Kidney epithelial cell (primary cell): ENCODE data around the gene GNG11. TPM values are rescaled to one million over a fixed set of nuclear protein-coding genes. Genes with fewer than 3 reads are reported as not detected.
A peak's percentile ranks its signal among the peaks of the same experiment; 100 is the strongest.

Experiments used
- DNase-seq: peaks from one replicate; pipeline ENCODE4 v3.0.0-alpha.2; 2010; ENCODE audit warnings: low read depth
- H3K27me3 ChIP-seq: 2 replicates; pipeline ENCODE4 v1.6.0; 2011; ENCODE audit warnings: low read length; ENCODE audit not compliant: control insufficient read depth, insufficient read depth
- H3K36me3 ChIP-seq: 2 replicates; pipeline ENCODE4 v1.5.1; 2011; ENCODE audit warnings: low read length; ENCODE audit not compliant: control insufficient read depth, insufficient read depth
- H3K4me3 ChIP-seq: 2 replicates; pipeline ENCODE4 v1.5.1; 2011; ENCODE audit warnings: low read depth, mild to moderate bottlenecking, control low read depth, low read length
- total RNA-seq: library from RNA; depleted of rRNA; stranded (reverse); fragments of >200 nt; gene quantifications from 2 replicates; pipeline ENCODE4 v1.2.3, GENCODE V29; 2015
- TF ChIP-seq, protein P1 (sequence below): IDR thresholded peaks from 2 replicates; pipeline ENCODE4 v1.5.1; 2011; ENCODE audit warnings: mild to moderate bottlenecking, moderate library complexity, low read length, control low read depth, inconsistent platforms; ENCODE audit not compliant: insufficient read depth, poor library complexity, severe bottlenecking

The GNG11 gene
- total RNA-seq, 1 donor from 2014 or later = 12.6 TPM

DNA sequence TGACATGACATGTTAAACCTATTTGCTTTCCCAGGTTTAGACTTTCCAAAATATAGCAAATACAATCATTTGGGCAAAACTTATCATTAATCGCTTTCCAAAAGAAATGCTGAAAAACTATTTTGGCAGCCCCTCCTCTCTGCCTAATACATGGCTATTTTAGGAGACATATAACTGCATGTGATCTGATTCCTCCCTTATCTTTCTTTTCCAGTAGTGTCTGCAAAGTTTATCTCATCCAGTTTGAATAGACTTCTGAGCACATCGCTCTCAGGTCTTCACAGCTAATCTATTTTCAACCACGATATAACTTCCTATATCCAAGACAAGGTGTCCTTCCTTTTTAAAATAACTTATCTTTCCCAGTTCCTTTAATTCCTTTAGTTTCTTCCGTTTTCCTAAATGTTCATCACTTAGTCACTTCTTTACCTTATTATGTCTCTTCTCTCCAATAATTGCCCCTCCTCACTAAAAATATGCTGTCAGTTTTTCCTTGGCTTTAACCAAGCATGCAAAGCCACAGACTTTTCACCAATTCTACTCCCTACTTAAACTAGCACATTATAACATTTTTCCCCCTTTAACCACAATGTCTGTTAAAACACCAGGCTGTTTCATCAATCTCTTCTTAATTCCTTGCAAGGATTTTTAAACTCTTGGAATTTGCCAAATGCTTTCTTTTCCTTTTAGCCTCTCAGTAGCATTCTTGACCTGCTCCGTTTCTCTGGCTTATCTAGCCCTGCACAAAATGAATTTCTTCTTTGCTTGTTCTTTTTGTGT is 24.4 kb downstream of the GNG11 start:
- TF ChIP-seq, protein P1, sequence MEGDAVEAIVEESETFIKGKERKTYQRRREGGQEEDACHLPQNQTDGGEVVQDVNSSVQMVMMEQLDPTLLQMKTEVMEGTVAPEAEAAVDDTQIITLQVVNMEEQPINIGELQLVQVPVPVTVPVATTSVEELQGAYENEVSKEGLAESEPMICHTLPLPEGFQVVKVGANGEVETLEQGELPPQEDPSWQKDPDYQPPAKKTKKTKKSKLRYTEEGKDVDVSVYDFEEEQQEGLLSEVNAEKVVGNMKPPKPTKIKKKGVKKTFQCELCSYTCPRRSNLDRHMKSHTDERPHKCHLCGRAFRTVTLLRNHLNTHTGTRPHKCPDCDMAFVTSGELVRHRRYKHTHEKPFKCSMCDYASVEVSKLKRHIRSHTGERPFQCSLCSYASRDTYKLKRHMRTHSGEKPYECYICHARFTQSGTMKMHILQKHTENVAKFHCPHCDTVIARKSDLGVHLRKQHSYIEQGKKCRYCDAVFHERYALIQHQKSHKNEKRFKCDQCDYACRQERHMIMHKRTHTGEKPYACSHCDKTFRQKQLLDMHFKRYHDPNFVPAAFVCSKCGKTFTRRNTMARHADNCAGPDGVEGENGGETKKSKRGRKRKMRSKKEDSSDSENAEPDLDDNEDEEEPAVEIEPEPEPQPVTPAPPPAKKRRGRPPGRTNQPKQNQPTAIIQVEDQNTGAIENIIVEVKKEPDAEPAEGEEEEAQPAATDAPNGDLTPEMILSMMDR = no peak
- H3K27me3 ChIP-seq = no peaks in the 10 kb centered on the region
- no peak overlapping the region for H3K4me3 ChIP-seq
- DNase-seq = no peak
- H3K36me3 ChIP-seq = no peaks in the 10 kb centered on the region

DNA sequence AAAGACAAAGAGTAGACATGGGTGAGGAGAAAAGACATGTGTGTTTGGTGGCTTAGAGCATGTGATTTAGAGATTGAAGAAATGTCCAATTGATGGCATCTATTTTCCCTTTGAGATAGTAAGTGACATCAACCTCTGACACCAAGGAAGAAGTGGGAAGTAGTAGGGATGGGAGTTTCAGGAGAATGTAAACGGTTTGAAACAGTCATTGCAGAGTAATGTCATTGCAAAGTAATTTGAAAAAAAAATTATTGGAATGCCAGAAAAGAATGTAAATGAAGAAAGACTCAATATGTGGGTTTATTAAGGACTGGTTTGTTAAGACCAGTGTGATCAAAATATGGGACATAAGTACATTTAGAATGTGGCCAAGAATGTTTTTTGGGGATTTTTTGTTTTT is 26.6 kb downstream of the GNG11 start:
- H3K36me3 ChIP-seq = no peaks in the 10 kb centered on the region
- no peak overlapping the region for H3K4me3 ChIP-seq
- DNase-seq = no peak
- TF ChIP-seq, protein P1 = no peak
- no peaks in the 10 kb centered on the region for H3K27me3 ChIP-seq

DNA sequence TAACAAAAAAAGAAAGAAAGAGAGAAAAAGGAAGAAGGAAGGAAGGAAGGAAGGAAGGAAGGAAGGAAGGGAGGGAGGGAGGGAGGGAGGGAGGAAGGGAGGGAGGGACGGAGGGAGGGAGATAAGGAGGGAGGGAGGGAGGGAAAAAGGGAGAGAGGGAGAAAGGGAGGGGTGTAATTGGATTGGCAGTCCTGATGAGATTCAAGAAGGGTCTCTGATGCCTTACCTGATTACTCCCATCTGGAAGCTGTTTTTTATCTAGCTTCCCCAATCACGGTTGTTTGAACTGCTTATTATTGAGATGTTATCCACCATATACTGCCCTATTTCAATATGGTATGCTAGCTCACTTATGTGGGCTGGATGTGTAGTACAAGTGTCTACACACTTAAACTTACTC is 27.3 kb downstream of the GNG11 start:
- TF ChIP-seq, protein P1 = no peak
- Histone ChIP-seq H3K27me3 (no peaks in the 10 kb centered on the region), H3K4me3 (no peak overlapping the region), H3K36me3 (no peaks in the 10 kb centered on the region)
- DNase-seq = no peak

DNA sequence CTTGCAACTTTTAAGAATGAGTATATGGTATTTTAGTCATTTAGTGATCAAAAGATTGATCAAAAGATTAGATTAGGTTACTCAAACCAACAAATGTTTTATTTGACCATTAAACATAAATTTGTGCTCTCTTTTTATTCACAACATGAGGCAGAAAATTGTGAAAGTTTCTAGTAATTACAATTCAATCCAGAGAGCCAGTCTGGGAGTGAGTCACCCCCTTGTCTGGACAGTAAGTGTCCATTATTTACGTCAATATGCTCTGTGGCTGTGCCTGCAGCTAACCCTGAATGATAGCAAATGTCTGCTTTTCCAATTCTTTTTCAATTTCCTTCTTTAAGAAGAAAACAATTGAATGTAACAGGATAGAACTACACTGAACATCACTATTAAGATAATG is 27.9 kb downstream of the GNG11 start:
- no peaks in the 10 kb centered on the region for H3K36me3 ChIP-seq
- TF ChIP-seq, protein P1 = no peak
- H3K4me3 ChIP-seq = no peak overlapping the region
- H3K27me3 ChIP-seq = no peaks in the 10 kb centered on the region
- peak; percentile 26 for DNase-seq

- no peaks in the 10 kb centered on the region for H3K36me3 ChIP-seq
- no peak for DNase-seq
- H3K27me3 ChIP-seq = no peaks in the 10 kb centered on the region
- no peak overlapping the region for H3K4me3 ChIP-seq
- TF ChIP-seq, protein P1 = no peak
Observed at GRCh38 chr7:93955304-93955703, 33.8 kb downstream of the GNG11 start.

DNA sequence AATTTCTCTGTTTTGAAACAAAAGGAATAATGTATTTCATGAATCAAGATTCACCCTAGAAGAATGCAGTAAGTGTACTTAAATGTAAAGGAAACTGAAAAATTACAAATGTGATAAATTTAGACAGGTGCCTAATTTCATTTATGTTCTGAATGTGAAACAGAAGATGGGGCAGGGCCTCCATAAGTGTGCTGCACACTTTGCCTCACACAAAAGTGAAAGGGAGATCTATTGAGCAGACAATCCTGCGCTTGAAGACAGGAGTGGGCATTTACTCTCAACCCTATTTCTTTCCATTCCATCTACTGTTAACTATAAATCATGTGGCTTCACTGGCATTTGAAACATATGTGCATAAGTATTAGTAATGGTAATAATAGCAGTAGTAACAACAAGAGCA is 36.2 kb downstream of the GNG11 start:
- no peak for DNase-seq
- Histone ChIP-seq H3K36me3 (no peaks in the 10 kb centered on the region), H3K4me3 (no peak overlapping the region), H3K27me3 (no peaks in the 10 kb centered on the region)
- TF ChIP-seq, protein P1 = no peak
